Measurements from ENCODE around the gene IZUMO4. TPM values are rescaled to one million over a fixed set of nuclear protein-coding genes. Genes with fewer than 3 reads are reported as not detected.

IZUMO4 gene
- total RNA-seq, 4 donors from 2014 or later, result 1.5 to 86.1 (median 5.7) TPM

GRCh38 chr19:2132731-2133490 is 36.2 kb downstream of the IZUMO4 start:
- Histone ChIP-seq H3K4me3 (no peak overlapping the region), H3K4me1 (no peaks in the 10 kb centered on the region), H3K9me3 (no peaks in the 10 kb centered on the region), H3K27ac (no peak overlapping the region), H3K27me3 (no peaks in the 10 kb centered on the region), H3K36me3 (no peaks in the 10 kb centered on the region)
- TF ChIP-seq POLR2A (IDR thresholded peaks at IDR 0.05) (no peak), CTCF (IDR thresholded peaks at IDR 0.05) (no peak)
- intact Hi-C loops (cut with DNase I; ENCODE audit: low total_unique reads), result no loop called here
- DNase-seq, result no peak

GRCh38 chr19:2135474-2136402 is 39.0 kb downstream of the IZUMO4 start:
- intact Hi-C loops (cut with DNase I; ENCODE audit: low total_unique reads), result no loop called here
- no peak for TF ChIP-seq CTCF (IDR thresholded peaks at IDR 0.05)
- TF ChIP-seq POLR2A (IDR thresholded peaks at IDR 0.05), result no peak
- H3K4me1 ChIP-seq, result no peaks in the 10 kb centered on the region
- H3K36me3 ChIP-seq, result no peaks in the 10 kb centered on the region
- no peaks in the 10 kb centered on the region for H3K9me3 ChIP-seq
- H3K27me3 ChIP-seq, result no peaks in the 10 kb centered on the region
- H3K27ac ChIP-seq, result no peak overlapping the region
- no peak for DNase-seq
- H3K4me3 ChIP-seq, result no peak overlapping the region

- no peak overlapping the region for H3K27ac ChIP-seq
- no peak overlapping the region for H3K4me3 ChIP-seq
- intact Hi-C loops (cut with DNase I; ENCODE audit: low total_unique reads), result no loop called here
- no peaks in the 10 kb centered on the region for H3K36me3 ChIP-seq
- TF ChIP-seq POLR2A (IDR thresholded peaks at IDR 0.05) (no peak), CTCF (IDR thresholded peaks at IDR 0.05) (no peak)
- no peaks in the 10 kb centered on the region for H3K27me3 ChIP-seq
- no peaks in the 10 kb centered on the region for H3K9me3 ChIP-seq
- no peak for DNase-seq
- H3K4me1 ChIP-seq, result no peaks in the 10 kb centered on the region
Observed at GRCh38 chr19:2136796-2137195, 40.1 kb downstream of the IZUMO4 start.

- Histone ChIP-seq H3K36me3 (no peaks in the 10 kb centered on the region), H3K9me3 (no peaks in the 10 kb centered on the region), H3K4me1 (no peaks in the 10 kb centered on the region), H3K4me3 (no peak overlapping the region), H3K27ac (no peak overlapping the region), H3K27me3 (no peaks in the 10 kb centered on the region)
- no peak for TF ChIP-seq CTCF (IDR thresholded peaks at IDR 0.05)
- TF ChIP-seq POLR2A (IDR thresholded peaks at IDR 0.05), result no peak
- no peak for DNase-seq
- intact Hi-C loops (cut with DNase I; ENCODE audit: low total_unique reads), result no loop called here
Observed at GRCh38 chr19:2138061-2138728, 41.5 kb downstream of the IZUMO4 start.
